Measurements from ENCODE around the gene GPHB5.
A peak's percentile ranks its signal among the peaks of the same experiment; 100 is the strongest.
"Not testable (repeated sequence)": the region's sequence is repeated elsewhere in the genome, so short reads cannot be mapped to it uniquely, and the experiment has no call there.

Gene GPHB5

DNA sequence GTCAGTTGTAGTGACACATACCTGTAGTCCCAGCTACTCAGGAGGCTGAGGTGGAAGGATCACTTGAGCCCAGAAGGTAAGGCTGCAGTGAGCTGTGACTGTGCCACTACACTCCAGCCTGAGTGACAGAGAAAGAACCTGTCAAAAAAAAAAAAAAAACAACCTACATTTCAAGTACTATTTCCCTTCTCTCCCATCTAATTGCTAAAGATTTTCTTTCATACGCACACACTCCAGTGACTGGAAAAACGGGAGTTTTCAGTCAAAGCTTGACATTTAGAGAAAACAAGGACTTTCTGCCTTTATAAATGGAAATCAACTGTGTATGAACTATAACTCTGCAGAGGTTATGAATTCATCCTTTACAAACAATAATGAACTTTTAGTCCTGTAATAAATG, 25.9 kb downstream of the GPHB5 start:
- DNase-seq, result no peak

DNA sequence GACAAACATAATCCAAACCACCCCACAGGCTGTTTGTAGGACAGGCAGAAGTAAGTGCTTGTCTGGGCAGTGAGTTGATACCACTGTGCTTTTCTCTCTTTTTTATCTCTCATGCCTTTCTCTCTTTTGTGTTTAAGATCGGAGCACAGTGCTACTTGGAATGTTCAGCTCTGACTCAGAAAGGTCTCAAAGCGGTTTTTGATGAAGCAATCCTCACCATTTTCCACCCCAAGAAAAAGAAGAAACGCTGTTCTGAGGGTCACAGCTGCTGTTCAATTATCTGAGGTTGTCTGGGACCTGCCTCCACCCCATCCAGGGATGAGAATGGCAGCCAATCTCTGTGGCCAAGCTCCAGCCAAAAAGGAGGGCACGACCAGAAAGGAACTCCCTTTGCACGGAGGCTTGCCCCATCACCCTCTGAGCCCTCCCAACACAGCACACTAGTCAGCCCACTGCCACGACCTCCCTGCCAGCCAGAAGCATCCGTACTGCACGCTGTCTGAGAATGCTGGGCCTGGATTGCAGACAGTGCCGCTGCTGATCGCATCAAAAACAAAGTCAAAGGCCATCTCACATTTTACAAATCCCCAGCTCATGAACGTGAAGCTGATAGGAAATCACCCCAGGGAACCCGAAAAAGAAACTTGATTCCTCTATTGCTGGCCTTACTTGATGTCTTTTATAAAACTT, 27.8 kb downstream of the GPHB5 start:
- no peak for DNase-seq

DNA sequence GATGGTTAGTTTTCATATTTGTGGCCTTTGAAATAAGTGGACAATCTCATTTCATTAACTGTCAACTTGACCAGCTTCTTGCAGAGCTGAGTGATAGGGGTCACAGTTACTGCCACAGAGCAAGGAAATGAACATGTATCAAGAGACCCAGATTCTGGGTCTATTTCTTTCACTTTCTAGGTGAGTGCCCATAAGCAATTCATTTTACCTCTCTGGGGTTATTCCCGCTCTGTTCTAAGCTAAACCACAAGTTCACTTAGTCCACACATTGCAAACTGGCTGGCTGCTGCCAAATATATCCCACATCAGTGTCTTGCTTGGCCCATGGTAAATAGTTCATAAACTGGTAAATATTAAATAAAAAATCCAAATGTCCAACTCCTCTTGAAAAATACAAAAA, 29.9 kb downstream of the GPHB5 start:
- DNase-seq, result no peak

DNA sequence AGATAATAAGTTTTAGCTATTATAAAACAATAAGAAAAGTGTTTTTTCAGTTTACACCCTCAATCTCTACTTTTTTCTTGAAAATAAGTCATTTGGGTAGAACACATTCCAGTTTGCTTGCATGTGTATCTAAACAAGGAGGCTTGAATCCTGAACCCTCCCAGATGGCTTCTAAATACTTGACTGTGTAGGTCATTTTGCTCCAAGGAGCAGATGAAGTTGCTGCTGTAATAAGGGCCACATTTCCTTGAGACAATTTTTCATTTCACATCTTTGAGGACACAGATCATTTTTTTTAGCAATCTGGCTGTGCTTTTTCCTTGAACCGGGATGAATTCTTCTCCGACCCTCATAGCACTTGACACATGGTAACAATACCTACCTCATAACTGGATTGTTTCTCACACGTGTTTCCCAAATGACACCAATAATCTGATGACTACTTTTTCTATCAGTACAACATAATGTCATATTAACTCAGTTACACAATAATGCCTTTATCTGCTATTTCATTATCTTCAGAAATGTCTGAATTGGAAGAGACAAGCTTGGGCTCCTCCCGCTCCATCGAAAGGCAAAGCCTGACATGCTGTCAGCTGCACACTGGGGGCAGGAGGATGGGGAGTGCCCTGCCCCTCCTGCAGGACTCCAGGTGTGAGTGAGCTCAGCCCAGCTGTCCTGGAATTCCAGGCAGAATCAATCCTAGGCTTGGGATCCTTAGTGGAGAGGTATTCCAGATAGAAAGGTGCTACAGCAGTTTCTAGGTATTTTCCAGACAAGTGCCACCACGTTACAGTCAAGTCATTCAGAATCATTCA, 30.9 kb downstream of the GPHB5 start:
- DNase-seq, result no peak

DNA sequence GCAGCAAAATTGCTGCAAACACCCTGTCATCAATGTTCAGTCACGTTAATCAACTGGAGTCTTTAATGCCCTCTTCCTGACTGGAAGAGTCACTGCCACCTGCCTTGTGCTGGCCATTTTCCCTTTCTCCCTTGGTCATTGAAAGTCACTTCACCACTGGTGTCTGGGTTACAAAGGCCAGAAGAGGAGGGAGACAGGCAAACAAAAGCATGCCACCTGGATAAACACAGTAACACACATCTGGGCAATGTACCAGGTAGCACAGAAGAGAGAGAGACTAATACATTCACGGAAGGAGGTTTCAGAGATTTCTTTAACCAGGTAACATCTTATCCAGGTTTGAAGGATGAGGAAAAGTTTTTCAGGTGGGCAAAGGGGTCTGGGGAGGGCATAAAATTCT, 32.7 kb downstream of the GPHB5 start:
- no peak for DNase-seq

DNA sequence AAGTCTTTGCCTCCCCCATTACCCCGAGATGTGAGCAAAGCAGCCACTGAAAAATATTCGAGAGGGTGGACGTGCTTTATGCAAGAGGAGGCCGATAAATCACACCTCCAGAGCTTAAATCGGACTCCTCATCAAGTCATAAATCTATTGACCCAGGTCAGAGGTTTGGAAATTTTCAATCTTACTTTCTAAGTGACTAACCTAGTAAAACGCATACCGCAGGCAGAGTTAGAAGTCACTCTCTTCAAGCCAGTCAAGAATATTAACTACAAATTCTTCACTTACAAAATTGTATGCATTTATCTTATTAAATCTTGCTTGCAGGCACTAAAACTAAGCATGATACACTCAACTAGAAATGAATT, 34.9 kb downstream of the GPHB5 start:
- no peak for DNase-seq

DNA sequence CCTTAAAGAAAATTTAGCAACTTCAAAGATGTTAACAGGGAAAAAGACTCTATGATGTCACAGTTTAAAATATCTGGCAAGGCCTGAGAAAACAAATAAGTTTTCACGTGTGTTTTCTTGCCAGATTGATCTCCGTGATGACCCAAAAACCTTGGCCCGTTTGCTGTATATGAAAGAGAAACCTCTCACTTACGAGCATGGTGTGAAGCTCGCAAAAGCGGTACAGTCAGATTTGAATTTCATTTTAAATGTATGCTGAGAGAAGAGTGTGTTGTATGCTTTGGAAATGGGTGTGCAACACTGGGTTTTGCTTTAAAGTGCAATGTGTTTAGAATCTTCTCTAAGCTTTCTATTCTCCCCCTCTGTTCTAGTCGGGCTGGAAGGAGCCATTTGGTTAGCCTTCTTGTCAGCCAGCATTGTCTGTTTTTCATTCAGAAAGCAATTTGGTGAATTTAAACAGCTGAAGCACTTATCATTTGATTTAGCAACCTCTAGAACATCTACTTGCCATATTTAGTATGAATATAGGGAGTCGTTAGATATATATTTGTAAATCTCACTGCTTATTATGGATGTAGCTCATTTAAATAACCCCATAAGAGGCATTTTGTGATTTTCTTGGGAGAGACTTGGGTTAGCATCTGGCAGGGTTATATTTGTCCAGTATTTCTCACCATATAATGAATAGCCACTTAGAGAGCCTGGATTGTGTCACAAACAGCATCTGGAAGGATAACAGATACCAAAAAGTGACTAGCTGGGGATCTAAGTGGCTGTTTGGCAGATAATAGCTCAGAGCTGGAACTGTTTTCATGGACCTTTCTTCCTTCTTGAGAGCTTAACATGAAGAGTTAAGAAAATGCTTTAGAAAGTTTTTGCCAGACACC, 35.5 kb downstream of the GPHB5 start:
- DNase-seq, result no peak

DNA sequence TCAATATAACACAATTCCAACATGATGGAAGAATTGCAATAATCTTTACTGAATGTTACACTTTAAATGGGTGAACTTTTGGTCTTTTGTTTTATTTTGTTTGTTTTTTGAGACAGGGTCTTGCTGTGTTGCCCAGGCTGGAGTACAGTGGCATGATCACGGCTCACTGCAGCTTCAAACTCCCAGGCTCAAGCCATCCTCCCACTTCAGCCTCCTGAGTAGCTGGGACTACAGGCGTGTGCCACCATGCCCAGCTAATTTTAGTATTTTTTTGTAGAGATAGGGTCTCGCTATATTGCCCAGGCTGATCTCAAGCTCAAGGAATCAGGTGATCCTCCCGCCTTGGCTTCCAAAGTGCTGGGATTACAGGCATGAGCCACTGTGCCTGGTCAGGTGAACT, 38.8 kb downstream of the GPHB5 start:
- not testable (repeated sequence) for DNase-seq

DNA sequence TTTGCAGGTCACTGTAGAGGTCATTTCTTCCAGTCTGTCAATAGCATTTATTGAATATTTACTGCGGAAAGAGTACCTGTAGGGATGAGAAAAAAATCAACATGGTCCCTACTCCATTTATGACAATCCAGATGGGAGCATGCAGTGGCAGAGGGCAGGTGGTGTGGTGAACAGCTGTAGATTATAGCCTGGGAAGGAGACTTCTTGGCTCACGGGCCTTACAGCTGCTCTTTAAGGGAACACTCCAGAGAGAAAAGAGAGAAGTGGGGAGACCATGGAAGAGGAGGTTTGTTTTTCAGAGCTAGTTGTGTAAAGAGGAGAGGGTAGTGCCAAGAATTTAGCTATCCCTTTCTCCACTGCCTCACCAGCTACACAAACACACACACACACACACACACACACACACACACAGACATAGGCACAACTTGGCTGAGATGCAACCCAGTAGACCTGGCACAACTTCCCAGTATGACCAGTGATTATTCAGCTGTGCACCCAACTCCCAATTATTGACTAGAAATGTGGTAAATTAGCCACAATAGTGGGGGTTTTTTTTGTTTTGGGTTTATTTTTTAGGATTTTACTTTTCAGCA, 41.0 kb downstream of the GPHB5 start:
- no peak for DNase-seq

DNA sequence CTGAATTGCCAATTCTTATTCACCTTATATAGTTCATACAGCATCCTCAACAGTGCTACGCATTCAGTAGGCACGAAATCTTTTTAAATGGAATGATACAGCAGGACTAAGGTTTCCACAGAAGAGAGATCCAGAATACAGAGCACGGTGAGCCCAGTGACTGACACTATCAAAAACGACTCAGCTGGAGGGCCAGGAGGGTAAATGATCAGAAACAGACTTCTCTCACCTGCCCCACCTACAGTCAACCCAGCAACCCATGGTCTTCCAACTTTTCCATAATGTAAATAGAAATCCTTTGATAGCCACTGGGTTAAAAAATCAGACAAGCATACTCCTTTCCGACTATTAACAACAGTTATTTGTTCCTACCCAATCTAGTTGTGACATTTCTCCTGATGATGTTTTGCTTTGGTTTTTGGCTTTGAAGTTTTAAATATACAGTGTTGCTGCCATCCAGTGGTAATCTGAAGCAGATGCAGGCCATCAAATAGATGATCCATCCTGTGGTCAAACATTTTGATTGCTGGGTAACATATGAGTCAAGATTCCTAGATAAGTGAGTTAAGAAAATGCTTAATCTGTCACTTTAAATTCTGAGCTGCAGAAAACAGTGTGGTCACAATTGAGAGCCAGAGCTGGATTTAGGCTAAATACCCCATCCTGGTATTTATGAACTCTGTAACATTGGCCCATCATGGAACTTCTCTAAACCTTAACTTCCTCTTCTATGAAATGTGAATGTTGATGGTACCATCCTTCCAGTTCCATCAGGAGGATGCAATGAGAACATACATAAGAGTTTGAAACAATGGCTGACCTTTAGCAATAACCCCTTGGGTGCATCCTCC, 42.0 kb downstream of the GPHB5 start:
- peak; percentile 9 for DNase-seq

DNA sequence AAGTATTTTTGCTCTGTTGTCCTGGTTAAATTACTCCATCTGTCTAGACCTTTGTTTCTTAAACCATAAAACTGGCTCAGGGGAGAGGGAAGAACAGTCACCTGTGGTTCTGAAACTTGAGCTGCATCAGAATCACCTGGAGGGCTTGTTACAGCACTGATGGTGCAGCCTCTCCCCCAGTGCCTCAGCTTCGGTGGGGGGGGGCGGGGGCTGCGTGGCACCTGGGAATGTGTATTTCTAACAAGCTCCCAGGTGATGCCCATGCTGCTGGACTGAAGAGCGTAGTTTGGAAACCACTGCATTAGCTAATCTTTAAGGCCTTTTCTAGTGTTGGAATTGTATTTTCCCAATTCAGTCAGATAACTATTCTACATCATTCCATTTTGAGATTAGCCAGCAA, 42.7 kb downstream of the GPHB5 start:
- DNase-seq, result no peak

DNA sequence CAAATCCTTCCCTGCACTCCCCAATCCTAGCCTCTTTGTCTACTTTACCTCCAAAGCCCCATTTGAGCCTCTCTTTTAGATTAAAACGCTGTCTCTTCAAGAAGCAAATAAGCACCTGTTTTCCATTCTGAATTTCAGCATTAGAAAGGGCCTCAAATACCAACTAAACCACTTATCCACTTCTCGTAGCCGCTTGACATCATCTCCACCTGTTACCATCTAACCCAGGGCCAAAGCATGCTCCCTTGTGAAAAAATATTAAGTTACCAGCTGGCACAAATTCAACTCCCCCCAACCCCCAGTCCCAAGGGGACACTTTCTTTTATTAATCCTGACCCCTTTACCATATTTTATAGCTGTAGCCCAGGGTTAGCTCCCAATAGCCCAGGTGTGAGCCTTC, 43.1 kb downstream of the GPHB5 start:
- DNase-seq, result no peak

DNA sequence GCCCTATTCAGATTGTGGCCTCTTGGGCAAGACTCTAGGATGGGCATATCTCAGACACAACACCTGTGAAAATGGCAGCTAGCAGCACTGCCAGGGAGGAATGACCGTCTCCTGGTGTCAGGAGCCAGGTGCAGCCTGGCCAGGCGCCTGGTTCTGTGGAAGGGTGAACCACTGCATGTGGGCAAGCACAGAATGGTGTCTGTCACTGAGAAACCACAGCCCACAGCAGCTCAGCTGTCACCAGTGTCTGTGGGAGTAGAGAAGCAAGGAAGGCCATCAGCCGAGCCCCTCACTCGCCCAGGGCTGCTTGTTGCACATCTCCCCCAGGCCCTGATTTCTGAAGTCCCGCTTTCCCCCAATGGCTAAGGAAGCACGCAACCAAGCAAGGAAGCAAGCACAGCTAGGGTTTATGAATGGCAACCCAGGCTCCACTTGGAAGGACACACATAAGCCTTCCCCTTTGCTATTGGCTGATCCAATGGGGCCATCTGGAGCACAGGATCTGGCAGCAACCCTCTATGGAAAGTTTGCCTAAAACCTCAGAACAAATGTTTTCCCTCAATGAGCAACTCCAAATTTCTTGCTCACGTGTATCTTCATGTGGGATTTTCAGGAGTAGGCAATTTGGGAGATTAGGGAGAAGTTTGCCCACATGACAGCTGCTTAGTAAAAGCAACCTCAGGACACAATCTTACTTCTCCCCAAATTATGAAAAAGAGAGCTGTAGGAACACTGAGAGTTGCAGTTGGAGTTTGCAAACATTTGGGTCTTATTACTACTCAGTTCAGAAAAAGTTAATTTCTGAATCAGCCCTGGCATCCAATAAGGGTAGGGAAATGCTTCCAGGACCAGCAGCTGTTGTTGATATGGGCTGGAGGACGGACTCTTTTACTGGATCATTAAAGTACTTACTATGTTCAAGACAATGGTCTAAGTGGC, 44.7 kb downstream of the GPHB5 start:
- DNase-seq, result no peak

DNA sequence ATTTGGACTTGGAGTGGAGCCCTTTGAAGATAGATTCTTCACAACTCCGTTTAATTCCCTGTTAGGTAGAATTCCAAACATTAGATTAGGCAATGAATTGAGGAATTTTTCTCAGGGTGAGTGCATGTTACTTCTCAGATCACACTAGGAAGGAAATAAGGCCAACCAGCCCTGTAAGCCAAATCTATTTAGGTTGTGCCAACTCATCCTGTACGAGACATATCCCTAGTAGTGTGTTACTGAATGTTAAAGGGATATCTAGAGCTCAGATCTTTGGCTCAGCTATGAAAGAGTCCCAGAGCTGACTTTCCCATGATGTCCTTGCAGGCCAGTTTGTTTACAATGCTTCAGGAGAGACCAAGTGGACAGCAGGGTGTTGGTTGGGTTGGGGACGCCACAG, 45.6 kb downstream of the GPHB5 start:
- no peak for DNase-seq

DNA sequence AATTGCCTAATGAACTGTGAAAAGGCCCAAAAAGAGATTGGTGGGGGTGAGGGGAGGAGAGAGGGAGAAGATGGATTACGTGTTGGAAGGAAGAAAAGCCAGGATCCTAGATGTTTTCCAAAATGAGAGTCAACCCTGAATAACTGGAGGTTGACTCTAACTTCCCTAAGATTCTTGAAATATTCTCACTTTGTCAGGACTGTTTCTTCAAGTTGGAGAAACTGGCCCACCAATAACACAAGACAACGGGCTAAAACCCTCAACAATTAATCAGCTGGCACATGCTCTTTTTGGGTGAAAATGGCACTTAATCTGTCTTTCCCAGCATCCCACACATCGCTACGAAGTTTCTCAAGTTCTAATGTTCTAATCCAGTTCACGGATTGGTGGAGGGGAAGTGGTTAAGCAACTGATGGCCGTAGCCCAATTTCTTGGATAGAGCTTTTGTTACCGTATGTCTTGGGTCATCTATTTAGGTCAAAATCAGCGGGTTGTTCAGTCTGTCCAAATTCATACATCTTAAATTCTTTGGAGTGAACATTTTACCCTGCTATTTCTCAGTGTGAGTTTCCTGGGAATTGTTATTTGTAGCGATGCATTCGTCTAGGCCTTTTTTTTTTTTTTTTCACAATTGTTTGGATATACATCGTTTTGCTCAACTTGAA, 49.0 kb downstream of the GPHB5 start:
- no peak for DNase-seq

DNA sequence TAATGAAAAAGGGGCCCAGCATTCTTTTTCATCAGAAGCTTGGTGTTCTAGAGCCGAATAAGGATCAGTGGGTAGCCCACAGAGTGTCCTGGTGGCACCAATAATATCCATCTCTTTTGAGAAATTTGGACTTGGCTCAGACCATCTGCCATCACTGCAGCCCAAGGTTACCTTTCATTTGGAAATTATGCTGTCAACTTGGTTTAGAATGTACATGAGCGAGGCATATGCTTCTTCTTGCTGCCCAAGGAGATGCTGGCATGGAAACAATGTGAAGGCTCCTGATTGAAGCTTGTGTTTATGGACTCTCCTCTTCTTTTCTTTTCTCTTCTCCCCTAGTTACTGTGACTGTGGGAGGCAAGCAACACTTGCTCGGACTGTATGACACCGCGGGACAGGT, 50.0 kb downstream of the GPHB5 start:
- DNase-seq, result no peak

DNA sequence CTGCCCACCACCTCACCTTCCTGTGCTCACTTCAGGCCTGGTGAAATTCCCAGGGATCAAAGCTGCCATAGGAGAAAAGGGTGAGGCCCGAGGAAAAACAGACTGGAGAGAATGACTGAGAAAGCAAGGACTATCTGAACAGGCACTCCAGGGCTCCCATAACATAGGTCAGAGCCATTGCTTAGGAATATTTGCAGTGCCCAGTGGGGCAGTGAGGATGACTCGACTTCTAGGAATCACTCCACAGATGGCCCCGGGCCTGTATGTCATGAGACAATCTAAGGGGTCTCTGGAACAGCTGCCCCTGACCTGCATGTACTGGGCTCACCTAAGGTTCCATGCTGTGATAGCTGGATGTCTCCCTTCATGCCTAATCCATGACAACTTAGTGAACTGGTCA, 51.6 kb downstream of the GPHB5 start:
- no peak for DNase-seq

DNA sequence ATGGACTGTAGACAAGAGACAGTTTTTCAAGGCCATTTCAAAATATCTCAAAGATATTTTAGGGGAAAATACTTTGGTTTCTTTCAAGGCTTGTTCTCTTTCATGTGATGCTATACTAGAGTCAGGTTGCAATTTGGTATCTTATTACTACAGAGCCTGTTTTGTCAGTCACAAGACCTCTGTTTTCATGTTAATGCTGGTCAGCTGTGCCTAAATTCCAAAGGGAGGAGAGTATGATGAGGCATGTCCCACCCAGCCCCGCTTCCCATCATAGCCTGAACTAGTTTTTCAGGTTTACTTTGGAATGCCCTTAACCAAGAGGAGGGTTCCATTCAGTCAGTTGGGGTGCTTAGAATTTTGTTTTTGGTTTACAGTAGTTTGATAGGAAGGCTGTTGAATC, 52.6 kb downstream of the GPHB5 start:
- DNase-seq, result no peak
